ENCODE measurements around the gene ALKBH3.

The ALKBH3 gene

GRCh38 chr11:43923406-43924111 is 42.9 kb downstream of the ALKBH3 start:
- peak; percentile 76 for DNase-seq

- DNase-seq: no peak
Observed at GRCh38 chr11:43924112-43924855, 43.7 kb downstream of the ALKBH3 start.

- DNase-seq: no peak
Observed at GRCh38 chr11:43925063-43925931, 44.7 kb downstream of the ALKBH3 start.

- DNase-seq: no peak
Observed at GRCh38 chr11:43925932-43926505, 45.4 kb downstream of the ALKBH3 start.

- DNase-seq: no peak
Observed at GRCh38 chr11:43927070-43927469, 46.4 kb downstream of the ALKBH3 start.

GRCh38 chr11:43927925-43928707 is 47.5 kb downstream of the ALKBH3 start:
- no peak for DNase-seq

- no peak for DNase-seq
Observed at GRCh38 chr11:43928721-43929120, 48.1 kb downstream of the ALKBH3 start.

GRCh38 chr11:43930868-43931716 is 50.5 kb downstream of the ALKBH3 start:
- no peak for DNase-seq

GRCh38 chr11:43931717-43932039 is 51.0 kb downstream of the ALKBH3 start:
- no peak for DNase-seq

- DNase-seq: no peak
Observed at GRCh38 chr11:43933226-43933607, 52.6 kb downstream of the ALKBH3 start.

- DNase-seq: peak; percentile 77
Observed at GRCh38 chr11:43933608-43934551, 53.2 kb downstream of the ALKBH3 start.

GRCh38 chr11:43934601-43935423 is 54.2 kb downstream of the ALKBH3 start:
- DNase-seq: no peak

GRCh38 chr11:43935424-43935979 is 54.9 kb downstream of the ALKBH3 start:
- DNase-seq: no peak

GRCh38 chr11:43936076-43936475 is 55.4 kb downstream of the ALKBH3 start:
- DNase-seq: no peak

- DNase-seq: no peak
Observed at GRCh38 chr11:43937434-43938411, 57.1 kb downstream of the ALKBH3 start.

- no peak for DNase-seq
Observed at GRCh38 chr11:43941257-43941994, 60.8 kb downstream of the ALKBH3 start.

All from right hindlimb (tissue), 1 donor.